Endothelial cell of umbilical vein (primary cell): ENCODE data around the gene PRPH. TPM values are rescaled to one million over a fixed set of nuclear protein-coding genes. Genes with fewer than 3 reads are reported as not detected.

ENCODE experiments used
- BruUV-seq: library from RNA; stranded (reverse); fragments of 400-500 nt; replicated peaks from 2 replicates; lab custom pipeline; 2021; lab: Mats Ljungman, UMichigan
- CTCF ChIA-PET: fragments of 300-600, 350-600 bp; sonication (Branson Sonifier 250); formaldehyde crosslinking; loops from one replicate; lab custom pipeline; 2021; ENCODE audit warnings: antibody characterized with exemption, inconsistent platforms; lab: Charles Lee
- POLR2A ChIA-PET: fragments of 300-600, 350-600 bp; sonication (Branson Sonifier 250); formaldehyde crosslinking; loops from one replicate; lab custom pipeline; 2021; ENCODE audit warnings: antibody characterized with exemption, inconsistent platforms; lab: Charles Lee
- DNase-seq: peaks from one replicate; pipeline ENCODE4 v3.0.0-alpha.2; 2011; ENCODE audit warnings: low read depth, low spot score
- FAIRE-seq: peaks from 2 replicates; lab custom pipeline; 2011; peaks lifted over from hg19 to GRCh38; lab: Jason Lieb, UNC
- H2AFZ ChIP-seq: 2 replicates; pipeline ENCODE4 v1.6.0; 2012; ENCODE audit warnings: low read depth, low read length, control low read depth, inconsistent platforms
- H3K27ac ChIP-seq: 2 replicates; pipeline ENCODE4 v1.5.1; 2011; ENCODE audit warnings: low read depth, mild to moderate bottlenecking, control low read depth, low read length, moderate library complexity; ENCODE audit not compliant: insufficient read depth
- H3K27me3 ChIP-seq, 2 experiments: 2 replicates each; pipeline versions ENCODE4 v1.6.0 to v1.6.1; 2011; ENCODE audit warnings: low read length in 2 of 2, mixed read lengths in 1 of 2; ENCODE audit not compliant: control insufficient read depth in 2 of 2, insufficient read depth in 2 of 2
- H3K36me3 ChIP-seq, 2 experiments: 2 replicates in 1 of 2; 3 replicates in 1 of 2; pipeline ENCODE4 v1.5.1; 2011; ENCODE audit warnings: low read length in 2 of 2, mild to moderate bottlenecking in 1 of 2, moderate library complexity in 1 of 2; ENCODE audit not compliant: control insufficient read depth in 2 of 2, insufficient read depth in 2 of 2; ENCODE audit errors: extremely low read depth in 1 of 2
- H3K4me1 ChIP-seq: 3 replicates; pipeline ENCODE4 v1.5.1; 2011; ENCODE audit warnings: mild to moderate bottlenecking, low read length; ENCODE audit not compliant: control insufficient read depth, insufficient read depth; ENCODE audit errors: extremely low read depth
- H3K4me2 ChIP-seq: 2 replicates; pipeline ENCODE4 v1.6.1; 2011; ENCODE audit warnings: low read length, control low read depth, mixed read lengths; ENCODE audit not compliant: insufficient read depth
- H3K4me3 ChIP-seq, 3 experiments: fragments of 200-600 bp in 1 of 3; sonication (generic), shearing (Covaris generic) in 1 of 3; replicated peaks in 1 of 3; 2 replicates each; pipeline ENCODE4 v1.5.1; 2011 to 2016; ENCODE audit warnings: control low read depth in 3 of 3, low read length in 3 of 3, mild to moderate bottlenecking in 2 of 3, inconsistent platforms in 1 of 3, low read depth in 1 of 3, moderate library complexity in 1 of 3; ENCODE audit not compliant: insufficient read depth in 1 of 3
- H3K79me2 ChIP-seq: 2 replicates; pipeline ENCODE4 v1.6.0; 2012; ENCODE audit warnings: low read length, inconsistent platforms; ENCODE audit not compliant: control insufficient read depth, insufficient read depth
- H3K9ac ChIP-seq: replicated peaks from 2 replicates; pipeline ENCODE3; 2011; ENCODE audit warnings: low read length, control low read depth; ENCODE audit not compliant: insufficient read depth; ENCODE audit errors: extremely low read depth
- H3K9me1 ChIP-seq: replicated peaks from 3 replicates; pipeline ENCODE4 v1.6.0; 2011; ENCODE audit warnings: mild to moderate bottlenecking, low read length; ENCODE audit not compliant: control insufficient read depth, insufficient read depth; ENCODE audit errors: extremely low read depth
- H3K9me3 ChIP-seq: replicated peaks from 2 replicates; pipeline ENCODE4 v1.5.1; 2012; ENCODE audit warnings: low read length, inconsistent platforms; ENCODE audit not compliant: control insufficient read depth, insufficient read depth
- H4K20me1 ChIP-seq: replicated peaks from 2 replicates; pipeline ENCODE3; 2011; ENCODE audit warnings: mild to moderate bottlenecking, low read length; ENCODE audit not compliant: control insufficient read depth, insufficient read depth; ENCODE audit errors: extremely low read depth
- CTCF ChIP-seq, 2 donors: IDR thresholded peaks; 1 replicate in 1 of 2; 2 replicates in 1 of 2; pipeline ENCODE4 v1.5.1; 2011; ENCODE audit warnings: low read length in 2 of 2, mild to moderate bottlenecking in 2 of 2, moderate library complexity in 2 of 2, control low read depth in 1 of 2, inconsistent platforms in 1 of 2, low read depth in 1 of 2; ENCODE audit not compliant: insufficient read depth in 1 of 2; ENCODE audit errors: extremely low read depth in 1 of 2
- EZH2 ChIP-seq: IDR thresholded peaks from 2 replicates; pipeline ENCODE4 v1.6.1; 2012; ENCODE audit warnings: borderline replicate concordance, low read depth, mild to moderate bottlenecking, moderate library complexity, low read length, inconsistent platforms; ENCODE audit not compliant: severe bottlenecking
- FOS ChIP-seq: IDR thresholded peaks from 2 replicates; pipeline ENCODE4 v1.6.1; 2011; ENCODE audit warnings: mild to moderate bottlenecking, low read length, moderate library complexity, borderline replicate concordance; ENCODE audit not compliant: insufficient read depth
- GATA2 ChIP-seq: IDR thresholded peaks from 2 replicates; pipeline ENCODE4 v1.7.0; 2011; ENCODE audit warnings: low read depth, mild to moderate bottlenecking, moderate library complexity, mixed read lengths, low read length; ENCODE audit not compliant: insufficient read length, insufficient read depth
- JUN ChIP-seq: IDR thresholded peaks from 2 replicates; pipeline ENCODE4 v1.6.1; 2011; ENCODE audit warnings: borderline replicate concordance, low read depth; ENCODE audit not compliant: insufficient read length, insufficient read depth
- MAX ChIP-seq: IDR thresholded peaks from 2 replicates; pipeline ENCODE4 v1.6.1; 2011; ENCODE audit not compliant: insufficient read depth, insufficient read length
- MYC ChIP-seq: IDR thresholded peaks from one replicate; pipeline ENCODE4 v1.6.1; 2011; ENCODE audit warnings: mild to moderate bottlenecking, low read depth, low read length
- POLR2A ChIP-seq: IDR thresholded peaks from 2 replicates; pipeline ENCODE4 v1.6.1; 2012; ENCODE audit warnings: low read depth, mild to moderate bottlenecking, control low read depth, low read length
- POLR2AphosphoS5 ChIP-seq: IDR thresholded peaks from 2 replicates; pipeline ENCODE4 v1.6.1; 2012; ENCODE audit warnings: low read depth, mild to moderate bottlenecking, control low read depth, low read length, moderate library complexity; ENCODE audit not compliant: insufficient read depth
- dilution Hi-C: fragments of 300-500 bp; cut with MboI; formaldehyde crosslinking; loops from one replicate; pipeline ENCODE4 v1.15.0; 2019; ENCODE audit warnings: low sequenced_read_pairs; ENCODE audit not compliant: extremely low pct_ligation_motif_present
- intact Hi-C: fragments of 100-400 bp; cut with micrococcal nuclease; formaldehyde crosslinking; loops from one replicate; pipeline ENCODE4 v1.10.0; 2022
- polyA plus RNA-seq, 4 experiments: library from polyadenylated mRNA; depleted of rRNA in 3 of 4; stranded (reverse) in 3 of 4; unstranded in 1 of 4; fragments of >200 nt; gene quantifications; 2 replicates each; pipeline versions ENCODE4 v1.2.1 to v1.2.3, GENCODE V29; 2011 to 2012; ENCODE audit warnings: missing spikeins in 1 of 4
- total RNA-seq: library from RNA; stranded (reverse); gene quantifications from 2 replicates; pipeline ENCODE4 v1.2.3, GENCODE V29; 2021

PRPH gene
- total and polyA plus RNA-seq, 2 donors (not counting 3 experiments of a cell fraction or from before 2014, with no cell fraction given): not detected

GRCh38 chr12:49341777-49342065 lies 46.8 kb downstream of the PRPH start:
- POLR2A ChIA-PET: interaction anchor here (0.6 to 1.9 kb wide), 2 partner anchors 19 to 203 kb away, joined by 7 to 9 read pairs; partner anchors contain the start of gene TROAP
- intact Hi-C loops: loop anchor here (1.0 to 10.0 kb wide), 3 partner anchors 18 to 403 kb away; partner anchors contain the start of genes TMBIM6 and TROAP

More at GRCh38 chr12:49341777-49342065, 46.8 kb downstream of the PRPH start:
- no peak overlapping the region for H2AFZ ChIP-seq
- H3K9me3 ChIP-seq: no peaks in the 10 kb centered on the region
- dilution Hi-C loops: no loop called here
- BruUV-seq: no TSS peak
- no peak overlapping the region for H3K9ac ChIP-seq
- peaks cover 25% of the 10 kb centered on the region for H3K4me1 ChIP-seq
- H3K4me2 ChIP-seq: no peak overlapping the region
- H3K9me1 ChIP-seq: no peaks in the 10 kb centered on the region
- CTCF ChIA-PET: interaction anchor here (0.6 to 3.8 kb wide), 32 partner anchors 9 to 283 kb away, joined by 3 to 105 read pairs (median 6); partner anchors contain the start of genes PRPH, SPATS2 and TROAP
- H3K36me3 ChIP-seq: no peaks in the 10 kb centered on the region
- TF ChIP-seq POLR2A (no peak), MYC (no peak), MAX (no peak), GATA2 (no peak), FOS (no peak), POLR2AphosphoS5 (no peak), JUN (no peak), CTCF (IDR thresholded peaks at IDR 0.05; ENCODE audit: extremely low read depth in 1 of 2, insufficient read depth in 1 of 2, low read depth in 1 of 2, low read length in 2 of 2) (no peak), EZH2 (no peak)
- H3K4me3 ChIP-seq: peak overlapping the region in 1 of 3 experiments; percentile 25
- no peak for FAIRE-seq
- H3K27ac ChIP-seq: no peak overlapping the region
- H3K27me3 ChIP-seq: peaks cover 46 to 69% of the 10 kb centered on the region in 2 experiments
- H4K20me1 ChIP-seq: no peaks in the 10 kb centered on the region
- DNase-seq: no peak
- no peaks in the 10 kb centered on the region for H3K79me2 ChIP-seq
